A673 (cell line): ENCODE data around the gene SBSN. TPM values are rescaled to one million over a fixed set of nuclear protein-coding genes. Genes with fewer than 3 reads are reported as not detected.

Source experiments
- BruUV-seq: library from RNA; stranded (reverse); fragments of 400-500 nt; replicated peaks from 2 replicates; lab custom pipeline; 2021; lab: Mats Ljungman, UMichigan
- CTCF ChIA-PET: fragments of 300-600 bp; sonication (Branson Sonifier 250); formaldehyde crosslinking; loops from one replicate; lab custom pipeline; 2022; ENCODE audit warnings: antibody characterized with exemption; lab: Charles Lee
- POLR2A ChIA-PET: fragments of 300-600 bp; sonication (Branson Sonifier 250); formaldehyde crosslinking; loops from one replicate; lab custom pipeline; 2022; ENCODE audit warnings: antibody characterized with exemption; ENCODE audit not compliant: low non-redundant PET; lab: Charles Lee
- DNase-seq: peaks from one replicate; pipeline ENCODE4 v3.0.0-alpha.2; 2015; ENCODE audit warnings: low spot score
- H3K27ac ChIP-seq: fragments of 200-600 bp; sonication (generic); 2 replicates; pipeline ENCODE4 v1.5.1; 2016; ENCODE audit warnings: mixed run types, low read depth, mild to moderate bottlenecking, mixed read lengths, antibody characterized with exemption, low read length; ENCODE audit not compliant: poor library complexity, severe bottlenecking
- H3K27me3 ChIP-seq: fragments of 200-600 bp; sonication (generic); replicated peaks from 2 replicates; pipeline ENCODE4 v1.6.1; 2017; ENCODE audit warnings: mixed run types, low read depth, mild to moderate bottlenecking, mixed read lengths, antibody characterized with exemption, low read length; ENCODE audit not compliant: insufficient read depth, poor library complexity
- H3K36me3 ChIP-seq: fragments of 200-600 bp; sonication (generic); 2 replicates; pipeline ENCODE4 v1.6.1; 2016; ENCODE audit warnings: mixed run types, mild to moderate bottlenecking, mixed read lengths, antibody characterized with exemption, low read length; ENCODE audit not compliant: insufficient read depth, poor library complexity, severe bottlenecking
- H3K4me1 ChIP-seq: fragments of 200-600 bp; sonication (generic); 2 replicates; pipeline ENCODE4 v1.6.1; 2017; ENCODE audit warnings: mixed run types, mild to moderate bottlenecking, mixed read lengths, antibody characterized with exemption, low read length; ENCODE audit not compliant: insufficient read depth, poor library complexity, severe bottlenecking
- H3K4me3 ChIP-seq: fragments of 200-600 bp; sonication (generic); 2 replicates; pipeline ENCODE4 v1.5.1; 2016; ENCODE audit warnings: low read depth, mixed run types, mild to moderate bottlenecking, mixed read lengths, low read length; ENCODE audit not compliant: poor library complexity, severe bottlenecking
- H3K9me3 ChIP-seq: fragments of 200-600 bp; sonication (generic); 2 replicates; pipeline ENCODE4 v1.6.1; 2016; ENCODE audit warnings: mixed run types, low read depth, mild to moderate bottlenecking, mixed read lengths, antibody characterized with exemption, low read length; ENCODE audit not compliant: poor library complexity, severe bottlenecking
- CTCF ChIP-seq: fragments of 300-800, 200-600 bp; sonication (generic); conservative IDR thresholded peaks from 2 replicates; pipeline ENCODE4 v1.5.1; 2017; ENCODE audit warnings: low read depth, mild to moderate bottlenecking, antibody characterized with exemption, low read length, moderate library complexity, mixed read lengths
- EZH2 ChIP-seq: fragments of 200-600 bp; sonication (generic); IDR thresholded peaks from 2 replicates; pipeline ENCODE4 v1.6.1; 2017; ENCODE audit warnings: borderline replicate concordance, low read depth, mild to moderate bottlenecking, mixed read lengths, antibody characterized with exemption, low read length; ENCODE audit not compliant: poor library complexity, severe bottlenecking
- intact Hi-C: fragments of 100-400 bp; cut with micrococcal nuclease; formaldehyde crosslinking; loops from one replicate; pipeline ENCODE4 v1.10.0; 2022; ENCODE audit not compliant: unreplicated experiment
- total RNA-seq: library from RNA; stranded (reverse); gene quantifications from 2 replicates; pipeline ENCODE4 v1.2.3, GENCODE V29; 2021

The SBSN gene
- total RNA-seq, 1 experiment from 2014 or later = not detected

GRCh38 chr19:35474104-35474503 lies 54.0 kb downstream of the SBSN start:
- Histone ChIP-seq H3K9me3 (no peaks in the 10 kb centered on the region), H3K27ac (no peak overlapping the region), H3K27me3 (no peaks in the 10 kb centered on the region), H3K36me3 (no peaks in the 10 kb centered on the region), H3K4me1 (peaks cover 2% of the 10 kb centered on the region), H3K4me3 (no peak overlapping the region)
- ChIA-PET CTCF (no interaction called here), POLR2A (no interaction called here)
- TF ChIP-seq EZH2 (no peak), CTCF (no peak)
- no TSS peak for BruUV-seq
- no peak for DNase-seq
- intact Hi-C loops = no loop called here

Other genes starting within 250 kb of the SBSN start
- gene HAMP, start 245.8 kb downstream of the SBSN start, total RNA-seq = 0.28 and 0.37 TPM in 2 replicates
- gene MAG, start 236.2 kb downstream of the SBSN start, total RNA-seq = not detected in 2 replicates
- gene CD22, start 199.1 kb downstream of the SBSN start, total RNA-seq = not detected in 2 replicates
- gene FFAR1, start 180.4 kb downstream of the SBSN start, total RNA-seq = not detected in 2 replicates
- gene FFAR3, start 169.9 kb downstream of the SBSN start, total RNA-seq = 0.15 TPM in 1 of 2 replicates, not detected in the other
- gene GPR42, start 157.2 kb downstream of the SBSN start, total RNA-seq = not detected in 2 replicates
- not detected in 2 replicates for gene FFAR2, start 80.1 kb downstream of the SBSN start, total RNA-seq
- not detected in 2 replicates for gene KRTDAP, start 37.8 kb downstream of the SBSN start, total RNA-seq
- gene DMKN, start 14.7 kb downstream of the SBSN start, total RNA-seq = not detected in 2 replicates
- not detected in 2 replicates for gene GAPDHS, start 5.1 kb upstream of the SBSN start, total RNA-seq
- gene TMEM147, start 17.3 kb upstream of the SBSN start, total RNA-seq = 105 and 115 TPM in 2 replicates
- not detected in 2 replicates for gene ATP4A, start 35.3 kb upstream of the SBSN start, total RNA-seq
- gene PMIS2, start 57.9 kb upstream of the SBSN start, total RNA-seq = not detected in 2 replicates
- 31.1 and 33.5 TPM in 2 replicates for gene HAUS5, start 84.4 kb upstream of the SBSN start, total RNA-seq
- gene RBM42, start 100.7 kb upstream of the SBSN start, total RNA-seq = 104 and 106 TPM in 2 replicates
- gene ETV2, start 113.4 kb upstream of the SBSN start, total RNA-seq = 0.73 and 1.3 TPM in 2 replicates
- 456 and 467 TPM in 2 replicates for gene COX6B1, start 120.0 kb upstream of the SBSN start, total RNA-seq
- not detected in 2 replicates for gene UPK1A, start 138.2 kb upstream of the SBSN start, total RNA-seq
- gene ZBTB32, start 176.2 kb upstream of the SBSN start, total RNA-seq = not detected in 2 replicates
- gene KMT2B, start 189.7 kb upstream of the SBSN start, total RNA-seq = 49.1 and 51.0 TPM in 2 replicates
- 4.9 and 5.8 TPM in 2 replicates for gene IGFLR1, start 214.1 kb upstream of the SBSN start, total RNA-seq
- gene U2AF1L4, start 217.1 kb upstream of the SBSN start, total RNA-seq = 20.4 and 21.0 TPM in 2 replicates
- gene PSENEN, start 217.3 kb upstream of the SBSN start, total RNA-seq = 58.8 and 67.7 TPM in 2 replicates
- 11.3 and 13.2 TPM in 2 replicates for gene LIN37, start 220.3 kb upstream of the SBSN start, total RNA-seq
- gene HSPB6, start 228.7 kb upstream of the SBSN start, total RNA-seq = 0.50 TPM in 1 of 2 replicates, not detected in the other
- 38.4 and 44.8 TPM in 2 replicates for gene PROSER3, start 229.9 kb upstream of the SBSN start, total RNA-seq
- 39.6 and 49.6 TPM in 2 replicates for gene ARHGAP33, start 247.3 kb upstream of the SBSN start, total RNA-seq